H1 (cell line): ENCODE measurements around the gene EME2. TPM values are rescaled to one million over a fixed set of nuclear protein-coding genes. Genes with fewer than 3 reads are reported as not detected.

Source experiments
- CTCF ChIA-PET: fragments of 300-600 bp; sonication (Branson Sonifier 250); formaldehyde crosslinking; loops from one replicate; lab custom pipeline; 2021; ENCODE audit not compliant: partially characterized antibody; lab: Charles Lee
- POLR2A ChIA-PET: fragments of 300-600 bp; sonication (Branson Sonifier 250); formaldehyde crosslinking; loops from one replicate; lab custom pipeline; 2021; ENCODE audit warnings: inconsistent platforms; ENCODE audit not compliant: partially characterized antibody; lab: Charles Lee
- DNase-seq, 2 experiments: peaks; one replicate each; pipeline versions ENCODE4 v3.0.0 to v3.0.0-alpha.2; 2010 to 2022; ENCODE audit warnings: low spot score in 2 of 2, low read depth in 1 of 2, mixed read lengths in 1 of 2
- FAIRE-seq: peaks from 2 replicates; lab custom pipeline; 2011; peaks lifted over from hg19 to GRCh38; lab: Jason Lieb, UNC
- H2AFZ ChIP-seq: 2 replicates; pipeline ENCODE4 v1.8.1; 2012; ENCODE audit warnings: low read length, inconsistent platforms
- H2AK5ac ChIP-seq: 2 replicates; pipeline ENCODE4 v1.6.1; 2013; ENCODE audit warnings: low read depth, low read length
- H2BK120ac ChIP-seq: replicated peaks from 2 replicates; pipeline ENCODE3; 2013; ENCODE audit warnings: low read depth, low read length, inconsistent platforms
- H2BK12ac ChIP-seq: 2 replicates; pipeline ENCODE4 v1.6.1; 2013; ENCODE audit warnings: low read depth, low read length
- H2BK15ac ChIP-seq: 2 replicates; pipeline ENCODE4 v1.6.1; 2013; ENCODE audit warnings: low read length
- H2BK20ac ChIP-seq: 2 replicates; pipeline ENCODE4 v1.6.1; 2013; ENCODE audit warnings: low read length
- H2BK5ac ChIP-seq: 2 replicates; pipeline ENCODE4 v1.6.1; 2013; ENCODE audit warnings: low read depth, low read length
- H3K14ac ChIP-seq: 2 replicates; pipeline ENCODE4 v1.6.1; 2013; ENCODE audit warnings: inconsistent platforms; ENCODE audit not compliant: insufficient read length
- H3K18ac ChIP-seq: 2 replicates; pipeline ENCODE4 v1.6.1; 2013; ENCODE audit warnings: low read length; ENCODE audit errors: extremely low read depth
- H3K23ac ChIP-seq: 2 replicates; pipeline ENCODE4 v1.6.1; 2013; ENCODE audit warnings: inconsistent platforms; ENCODE audit not compliant: insufficient read length
- H3K23me2 ChIP-seq: 2 replicates; pipeline ENCODE4 v1.6.1; 2013; ENCODE audit warnings: low read depth, low read length
- H3K27ac ChIP-seq: 2 replicates; pipeline ENCODE4 v1.6.1; 2011; ENCODE audit warnings: low read depth, low read length, inconsistent platforms
- H3K27me3 ChIP-seq, 4 experiments: replicated peaks in 1 of 4; 1 replicate in 1 of 4; 2 replicates in 3 of 4; pipeline versions ENCODE4 v1.6.1 to v1.8.1; 2011 to 2013; ENCODE audit warnings: low read length in 3 of 4, mild to moderate bottlenecking in 3 of 4, inconsistent platforms in 2 of 4, mixed read lengths in 2 of 4, moderate library complexity in 1 of 4; ENCODE audit not compliant: control insufficient read depth in 3 of 4, insufficient read depth in 3 of 4; ENCODE audit errors: extremely low read depth in 1 of 4
- H3K36me3 ChIP-seq, 4 experiments: 2 replicates each; pipeline versions ENCODE4 v1.6.1 to v1.8.1; 2011 to 2013; ENCODE audit warnings: mild to moderate bottlenecking in 4 of 4, low read length in 3 of 4, moderate library complexity in 2 of 4, control low read depth in 1 of 4, inconsistent platforms in 1 of 4; ENCODE audit not compliant: insufficient read depth in 4 of 4, control insufficient read depth in 2 of 4
- H3K4ac ChIP-seq: replicated peaks from 2 replicates; pipeline ENCODE3; 2013; ENCODE audit warnings: low read length, low read depth, mixed read lengths, inconsistent platforms; ENCODE audit not compliant: insufficient read length
- H3K4me1 ChIP-seq, 4 experiments: replicated peaks in 1 of 4; 1 replicate in 1 of 4; 2 replicates in 3 of 4; pipeline versions ENCODE4 v1.6.1 to v1.8.1; 2011 to 2013; ENCODE audit warnings: low read length in 3 of 4, inconsistent platforms in 2 of 4, mixed read lengths in 1 of 4; ENCODE audit not compliant: insufficient read depth in 4 of 4, control insufficient read depth in 3 of 4
- H3K4me2 ChIP-seq, 2 experiments: 2 replicates each; pipeline versions ENCODE4 v1.6.1 to v1.8.1; 2011 to 2013; ENCODE audit warnings: low read depth in 2 of 2, low read length in 2 of 2, control low read depth in 1 of 2, inconsistent platforms in 1 of 2, mild to moderate bottlenecking in 1 of 2; ENCODE audit not compliant: insufficient read depth in 1 of 2
- H3K4me3 ChIP-seq, 4 experiments: fragments of 200-600, 300-600 bp in 1 of 4; sonication (generic), shearing (Covaris generic), sonication (Bioruptor Twin) in 1 of 4; 2 replicates each; pipeline versions ENCODE4 v1.5.1 to v1.8.1; 2011 to 2016; ENCODE audit warnings: low read length in 4 of 4, low read depth in 3 of 4, control low read depth in 2 of 4, inconsistent platforms in 2 of 4, mild to moderate bottlenecking in 2 of 4, mixed read lengths in 1 of 4, moderate library complexity in 1 of 4; ENCODE audit not compliant: insufficient read depth in 2 of 4; ENCODE audit errors: extremely low read depth in 1 of 4
- H3K56ac ChIP-seq: replicated peaks from 2 replicates; pipeline ENCODE3; 2013; ENCODE audit warnings: low read depth, mild to moderate bottlenecking, mixed read lengths, low read length, inconsistent platforms; ENCODE audit not compliant: insufficient read length
- H3K79me1 ChIP-seq: 2 replicates; pipeline ENCODE4 v1.6.1; 2013; ENCODE audit warnings: low read depth, low read length, control low read depth
- H3K79me2 ChIP-seq, 2 experiments: 2 replicates each; pipeline versions ENCODE4 v1.6.1 to v1.8.1; 2012 to 2013; ENCODE audit warnings: low read length in 2 of 2, mild to moderate bottlenecking in 2 of 2, inconsistent platforms in 1 of 2; ENCODE audit not compliant: insufficient read depth in 2 of 2, control insufficient read depth in 1 of 2
- H3K9ac ChIP-seq, 4 experiments: replicated peaks in 1 of 4; 1 replicate in 1 of 4; 2 replicates in 3 of 4; pipeline versions ENCODE4 v1.6.1 to v1.8.1; 2011 to 2013; ENCODE audit warnings: low read depth in 3 of 4, low read length in 3 of 4, control low read depth in 2 of 4, mild to moderate bottlenecking in 2 of 4, moderate library complexity in 2 of 4, inconsistent platforms in 1 of 4; ENCODE audit errors: extremely low read depth in 1 of 4
- H3K9me3 ChIP-seq, 2 experiments: 2 replicates each; pipeline versions ENCODE4 v1.6.1 to v1.8.1; 2012 to 2013; ENCODE audit warnings: mild to moderate bottlenecking in 2 of 2, moderate library complexity in 2 of 2, control low read depth in 1 of 2, inconsistent platforms in 1 of 2, low read depth in 1 of 2, low read length in 1 of 2, mixed read lengths in 1 of 2; ENCODE audit not compliant: insufficient read depth in 2 of 2
- H4K20me1 ChIP-seq, 2 experiments: replicated peaks in 1 of 2; 2 replicates each; pipeline versions ENCODE3 to v1.8.1; 2011 to 2013; ENCODE audit warnings: inconsistent platforms in 2 of 2, low read length in 2 of 2, mild to moderate bottlenecking in 1 of 2; ENCODE audit not compliant: insufficient read depth in 2 of 2, control insufficient read depth in 1 of 2
- H4K5ac ChIP-seq: 2 replicates; pipeline ENCODE4 v1.6.1; 2013; ENCODE audit warnings: low read length, low read depth, mixed read lengths, inconsistent platforms; ENCODE audit not compliant: insufficient read length
- H4K8ac ChIP-seq: 2 replicates; pipeline ENCODE4 v1.8.0; 2013; ENCODE audit warnings: mild to moderate bottlenecking, moderate library complexity, low read length, inconsistent platforms; ENCODE audit not compliant: insufficient read depth; ENCODE audit errors: extremely low read depth
- H4K91ac ChIP-seq: replicated peaks from 2 replicates; pipeline ENCODE3; 2013; ENCODE audit warnings: low read length, mixed read lengths, inconsistent platforms; ENCODE audit not compliant: insufficient read length
- POLR2A ChIP-seq, 2 experiments: IDR thresholded peaks; 1 replicate in 1 of 2; 2 replicates in 1 of 2; pipeline ENCODE4 v1.6.1; 2011; ENCODE audit warnings: low read depth in 2 of 2, low read length in 2 of 2, mild to moderate bottlenecking in 2 of 2; ENCODE audit errors: control extremely low read depth in 1 of 2
- POLR2AphosphoS5 ChIP-seq: IDR thresholded peaks from 2 replicates; pipeline ENCODE4 v1.6.1; 2011; ENCODE audit warnings: low read depth, low read length
- TEAD4 ChIP-seq: IDR thresholded peaks from 2 replicates; pipeline ENCODE4 v1.6.1; 2012; ENCODE audit warnings: low read depth, low read length, inconsistent platforms, mixed read lengths
- WGBS, 2 experiments: shearing (Covaris generic) in 1 of 2; methylation state at CpG; one replicate each; pipeline versions ENCODE4 v1.1.6 to v1.1.7; 2013 to 2015; ENCODE audit warnings: low lambda C conversion rate in 2 of 2, mixed read lengths in 2 of 2, inconsistent platforms in 1 of 2, low coverage in 1 of 2, missing lambda C conversion rate in 1 of 2; ENCODE audit not compliant: insufficient replicate concordance in 2 of 2, insufficient coverage in 1 of 2, insufficient read length in 1 of 2; ENCODE audit errors: extremely low coverage in 1 of 2, missing lambda C conversion rate in 1 of 2; 5-methylcytosine and 5-hydroxymethylcytosine counted together
- polyA plus RNA-seq, 7 experiments: library from polyadenylated mRNA; depleted of rRNA in 3 of 7; stranded (reverse) in 5 of 7; unstranded in 2 of 7; fragments of >200 nt in 5 of 7; fragments of 200-250 nt in 2 of 7; gene quantifications; 1 replicate in 5 of 7; 2 replicates in 1 of 7; 4 replicates in 1 of 7; pipeline versions ENCODE4 v1.2.1 to v1.2.3, GENCODE V29; 2011 to 2013; ENCODE audit warnings: missing spikeins in 2 of 7, mixed read lengths in 2 of 7
- total RNA-seq: library from RNA; stranded (reverse); fragmentation: NEBNext Ultra II Directional; extraction: Animal tissue kit (Norgen Biotek cat#: 25700); gene quantifications from 2 replicates; pipeline ENCODE4 v1.2.1, GENCODE V29; 2021

The EME2 gene
- total and polyA plus RNA-seq, 2 of the 8 experiments (the other 6 are each of a cell fraction or from before 2014, with no cell fraction given) = 13.1 to 19.7 TPM

DNA sequence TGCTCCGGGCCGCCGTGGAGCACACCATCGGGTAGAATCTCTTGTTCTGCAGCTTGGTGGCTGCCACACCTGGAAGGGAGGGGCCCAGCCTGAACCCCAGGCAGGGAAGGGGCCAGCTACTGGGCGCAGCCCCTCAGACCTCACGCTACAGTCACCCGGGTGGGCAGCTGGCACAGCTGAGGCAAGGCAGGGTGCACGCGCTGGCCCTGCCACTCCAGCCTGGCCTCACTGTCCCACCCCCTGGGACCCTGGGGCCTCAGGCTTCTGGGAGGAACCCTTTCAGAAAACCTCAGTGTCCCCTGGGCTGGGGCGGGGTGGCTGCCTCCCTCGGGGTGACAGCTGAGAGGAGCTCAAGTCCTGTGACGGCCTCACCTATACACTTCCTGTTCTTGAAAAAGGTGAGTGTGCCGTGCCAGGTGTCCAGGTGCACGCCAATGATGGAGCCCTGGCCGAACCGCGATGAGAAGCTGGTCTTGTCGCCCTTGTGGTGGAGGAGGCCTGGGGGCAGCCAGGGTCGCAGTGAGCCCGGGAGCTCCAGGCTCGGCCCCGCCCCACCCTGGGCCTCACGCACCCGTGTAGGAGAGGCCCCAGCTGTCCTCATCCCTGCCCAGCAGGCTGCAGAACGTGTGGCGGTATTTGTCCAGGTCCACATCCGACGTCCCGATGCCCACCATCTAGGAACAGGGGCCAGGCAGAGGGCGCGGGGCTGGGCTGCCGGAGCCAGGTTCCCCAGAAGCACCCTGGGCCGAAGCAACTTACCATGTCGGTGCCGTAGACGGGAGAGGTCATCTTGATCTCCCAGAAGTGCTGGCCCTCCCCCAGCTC lies 5.0 kb downstream of the EME2 start:
- TF ChIP-seq POLR2A (IDR thresholded peaks at IDR 0.05; ENCODE audit: control extremely low read depth in 1 of 2, low read depth in 2 of 2, low read length in 2 of 2) (peak in 1 of 2 experiments; percentile 43; a peak in 1 of 3 replicates), TEAD4 (no peak), POLR2AphosphoS5 (peak; percentile 4; the same call in 1 of the 2 replicates)
- Histone ChIP-seq H3K4me2 (no peak overlapping the region), H2AFZ (no peak overlapping the region), H3K18ac (no peak overlapping the region), H3K27ac (no peak overlapping the region), H2BK15ac (no peak overlapping the region), H3K27me3 (no peaks in the 10 kb centered on the region), H2BK12ac (no peak overlapping the region), H3K4me3 (no peak overlapping the region), H3K36me3 (peaks cover 0 to 23% (median 9%) of the 10 kb centered on the region in 4 experiments; a peak in 5 of 8 replicates), H2BK120ac (no peak overlapping the region), H3K23ac (no peak overlapping the region), H4K5ac (no peak overlapping the region), H3K79me1 (peaks cover 9% of the 10 kb centered on the region), H4K91ac (no peak overlapping the region), H3K79me2 (peaks cover 0 to 8% of the 10 kb centered on the region in 2 experiments; a peak in 1 of 4 replicates), H4K8ac (no peak overlapping the region; the same call in 1 of the 2 replicates), H3K4me1 (peaks cover 0 to 10% (median 5%) of the 10 kb centered on the region in 4 experiments; a peak in 5 of 7 replicates), H2BK5ac (no peak overlapping the region), H4K20me1 (peaks cover 0 to 33% of the 10 kb centered on the region in 2 experiments), H3K23me2 (peaks cover 4% of the 10 kb centered on the region), H3K9ac (no peak overlapping the region), H3K9me3 (no peaks in the 10 kb centered on the region), H2AK5ac (no peak overlapping the region), H3K56ac (no peak overlapping the region), H2BK20ac (no peak overlapping the region), H3K4ac (no peak overlapping the region), H3K14ac (no peak overlapping the region)
- WGBS, 2 experiments = 85% methylated on average over 29 of the region's 36 CpGs; no CpG with 5 or more reads in 1 of the 2 experiments
- POLR2A ChIA-PET = interaction anchor here (1.0 to 12.0 kb wide), 6 partner anchors 9 to 378 kb away, joined by 3 to 246 read pairs (median 4); partner anchors contain the start of genes EME2, GFER, IGFALS and MRPS34
- no peak for DNase-seq
- FAIRE-seq = no peak
- CTCF ChIA-PET = interaction anchor here (0.6 to 0.9 kb wide), 4 partner anchors 13 to 413 kb away, joined by 3 read pairs; no protein-coding TSS in a partner anchor
